SU-DHL-6 (cell line): ENCODE measurements around the gene ZNF490.

Experiments used
- EZH2phosphoT487 ChIP-seq: fragments of 200-600 bp; sonication (generic), shearing (Covaris generic); conservative IDR thresholded peaks from 2 replicates; pipeline ENCODE4 v1.6.1; 2018; ENCODE audit warnings: mild to moderate bottlenecking, antibody characterized with exemption, low read length, moderate library complexity, mixed read lengths
- TF ChIP-seq, protein P1 (sequence below): fragments of 200-600 bp; sonication (generic); IDR thresholded peaks from one replicate; pipeline ENCODE4 v1.5.1; 2017; ENCODE audit warnings: antibody characterized with exemption, mild to moderate bottlenecking, low read length, moderate library complexity; ENCODE audit not compliant: insufficient read depth, poor library complexity, severe bottlenecking

DNA sequence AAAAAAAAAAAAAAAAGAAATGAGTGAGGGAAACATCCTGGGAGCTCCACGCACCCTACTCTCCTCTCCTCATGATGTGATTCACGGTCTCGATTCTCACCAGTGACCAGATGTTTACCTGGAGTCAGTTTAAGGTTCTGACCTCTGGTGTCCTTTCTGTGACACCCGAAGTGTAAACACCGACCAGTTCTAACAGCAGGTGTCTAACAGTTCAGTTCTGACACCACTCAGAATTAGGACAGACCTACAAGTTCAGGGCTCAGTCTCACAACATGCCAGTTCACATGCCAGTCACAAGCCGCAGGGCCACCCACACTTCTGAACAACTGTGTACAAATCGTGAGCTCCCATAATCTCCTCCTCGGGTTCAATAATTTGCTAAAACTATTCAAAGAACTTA lies 65.3 kb downstream of the ZNF490 start:
- TF ChIP-seq, protein P1, sequence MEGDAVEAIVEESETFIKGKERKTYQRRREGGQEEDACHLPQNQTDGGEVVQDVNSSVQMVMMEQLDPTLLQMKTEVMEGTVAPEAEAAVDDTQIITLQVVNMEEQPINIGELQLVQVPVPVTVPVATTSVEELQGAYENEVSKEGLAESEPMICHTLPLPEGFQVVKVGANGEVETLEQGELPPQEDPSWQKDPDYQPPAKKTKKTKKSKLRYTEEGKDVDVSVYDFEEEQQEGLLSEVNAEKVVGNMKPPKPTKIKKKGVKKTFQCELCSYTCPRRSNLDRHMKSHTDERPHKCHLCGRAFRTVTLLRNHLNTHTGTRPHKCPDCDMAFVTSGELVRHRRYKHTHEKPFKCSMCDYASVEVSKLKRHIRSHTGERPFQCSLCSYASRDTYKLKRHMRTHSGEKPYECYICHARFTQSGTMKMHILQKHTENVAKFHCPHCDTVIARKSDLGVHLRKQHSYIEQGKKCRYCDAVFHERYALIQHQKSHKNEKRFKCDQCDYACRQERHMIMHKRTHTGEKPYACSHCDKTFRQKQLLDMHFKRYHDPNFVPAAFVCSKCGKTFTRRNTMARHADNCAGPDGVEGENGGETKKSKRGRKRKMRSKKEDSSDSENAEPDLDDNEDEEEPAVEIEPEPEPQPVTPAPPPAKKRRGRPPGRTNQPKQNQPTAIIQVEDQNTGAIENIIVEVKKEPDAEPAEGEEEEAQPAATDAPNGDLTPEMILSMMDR, result no peak
- TF ChIP-seq EZH2phosphoT487, result no peak
